MV-4-11 (cell line): Measurements from ENCODE around the gene ZMAT5.

ENCODE experiments used
- DNase-seq: peaks from one replicate; lab custom pipeline; 2025; lab: John Stamatoyannopoulos, UW

Gene ZMAT5

GRCh38 chr22:29729161-29729560, 37.6 kb downstream of the ZMAT5 start:
- no peak for DNase-seq

GRCh38 chr22:29727131-29727523, 39.7 kb downstream of the ZMAT5 start:
- DNase-seq, result peak; percentile 12

GRCh38 chr22:29726512-29727130, 40.2 kb downstream of the ZMAT5 start:
- DNase-seq, result no peak

GRCh38 chr22:29726106-29726505, 40.7 kb downstream of the ZMAT5 start:
- no peak for DNase-seq

- no peak for DNase-seq
Measured at GRCh38 chr22:29724843-29725242, 42.0 kb downstream of the ZMAT5 start.

- DNase-seq, result no peak
Measured at GRCh38 chr22:29723766-29724165, 43.0 kb downstream of the ZMAT5 start.

- no peak for DNase-seq
Measured at GRCh38 chr22:29722587-29722986, 44.2 kb downstream of the ZMAT5 start.

GRCh38 chr22:29722151-29722550, 44.7 kb downstream of the ZMAT5 start:
- no peak for DNase-seq

- DNase-seq, result no peak
Measured at GRCh38 chr22:29720811-29721323, 45.9 kb downstream of the ZMAT5 start.

GRCh38 chr22:29719899-29720645, 46.7 kb downstream of the ZMAT5 start, which contains the start of gene CABP7:
Gene CABP7, plus strand, starts transcription at chr22:29720003. Its CDS starts 422 bp downstream, at chr22:29720425.
- DNase-seq, result no peak

GRCh38 chr22:29718949-29719898, 47.6 kb downstream of the ZMAT5 start:
- no peak for DNase-seq

GRCh38 chr22:29717789-29718188, 49.0 kb downstream of the ZMAT5 start:
- no peak for DNase-seq

GRCh38 chr22:29716814-29717545, 49.8 kb downstream of the ZMAT5 start:
- peak; percentile 32 for DNase-seq

- no peak for DNase-seq
Measured at GRCh38 chr22:29715705-29716104, 51.1 kb downstream of the ZMAT5 start.

- DNase-seq, result no peak
Measured at GRCh38 chr22:29715240-29715639, 51.6 kb downstream of the ZMAT5 start.

GRCh38 chr22:29713156-29713727, 53.6 kb downstream of the ZMAT5 start:
- no peak for DNase-seq

GRCh38 chr22:29712119-29712518, 54.7 kb downstream of the ZMAT5 start:
- no peak for DNase-seq

- DNase-seq, result no peak
Measured at GRCh38 chr22:29710922-29711593, 55.7 kb downstream of the ZMAT5 start.

GRCh38 chr22:29710193-29710592, 56.6 kb downstream of the ZMAT5 start:
- DNase-seq, result no peak

GRCh38 chr22:29707471-29707870, 59.3 kb downstream of the ZMAT5 start:
- DNase-seq, result no peak

GRCh38 chr22:29707010-29707409, 59.8 kb downstream of the ZMAT5 start:
- DNase-seq, result no peak
